ENCODE measurements around the gene EHD1.
"Not testable (repeated sequence)": the region's sequence is repeated elsewhere in the genome, so short reads cannot be mapped to it uniquely, and the experiment has no call there.

EHD1 gene

GRCh38 chr11:64848214-64848825 lies 30.1 kb downstream of the EHD1 start:
- no peak overlapping the region for H3K4me3 ChIP-seq (replicated peaks in 1 of 2; ENCODE audit: low read depth in 2 of 2, low read length in 2 of 2)
- no peak for TF ChIP-seq CTCF (IDR thresholded peaks at IDR 0.05; ENCODE audit: low read depth, low read length)
- no peak for DNase-seq (ENCODE audit: low read depth in 2 of 2)

- peak; percentile 95 for TF ChIP-seq CTCF (IDR thresholded peaks at IDR 0.05; ENCODE audit: low read depth, low read length)
- no peak overlapping the region for H3K4me3 ChIP-seq (replicated peaks in 1 of 2; ENCODE audit: low read depth in 2 of 2, low read length in 2 of 2)
These were observed 31.3 kb downstream of the EHD1 start for GRCh38 chr11:64846998-64847666.

GRCh38 chr11:64845776-64846129 lies 32.7 kb downstream of the EHD1 start:
- DNase-seq (ENCODE audit: low read depth in 2 of 2); H3K4me3 ChIP-seq (replicated peaks in 1 of 2; ENCODE audit: low read depth in 2 of 2, low read length in 2 of 2): not testable (repeated sequence)

More at GRCh38 chr11:64846998-64847666, 31.3 kb downstream of the EHD1 start:
- peak; percentile 91 for DNase-seq (ENCODE audit: low read depth in 2 of 2)

GRCh38 chr11:64845129-64845775 lies 33.2 kb downstream of the EHD1 start:
- no peak for TF ChIP-seq CTCF (IDR thresholded peaks at IDR 0.05; ENCODE audit: low read depth, low read length)
- H3K4me3 ChIP-seq (replicated peaks in 1 of 2; ENCODE audit: low read depth in 2 of 2, low read length in 2 of 2), result no peak overlapping the region
- DNase-seq (ENCODE audit: low read depth in 2 of 2), result no peak

- peak within 1 kb of the TSS; percentile 10 to 23 for H3K4me3 ChIP-seq (replicated peaks in 1 of 2; ENCODE audit: low read depth in 2 of 2, low read length in 2 of 2)
- TF ChIP-seq CTCF (IDR thresholded peaks at IDR 0.05; ENCODE audit: low read depth, low read length), result peak; percentile 57
- DNase-seq (ENCODE audit: low read depth in 2 of 2), result peak; percentile 50 to 72
These were observed 33.9 kb downstream of the EHD1 start, which contains the start of gene CDC42BPG for GRCh38 chr11:64844330-64845128. CDC42BPG (minus strand) TSS chr11:64844653; CDS start chr11:64844569, 84 bp downstream.

- H3K4me3 ChIP-seq (replicated peaks in 1 of 2; ENCODE audit: low read depth in 2 of 2, low read length in 2 of 2), result no peak overlapping the region
- no peak for DNase-seq (ENCODE audit: low read depth in 2 of 2)
- no peak for TF ChIP-seq CTCF (IDR thresholded peaks at IDR 0.05; ENCODE audit: low read depth, low read length)
These were observed 34.6 kb downstream of the EHD1 start for GRCh38 chr11:64843686-64844329.
